HG02884 (cell line): ENCODE measurements around the gene NRARP.

Experiments used
- ATAC-seq: cut with Tn5 transposase; IDR thresholded peaks from one replicate; pipeline ENCODE4 v1.9.1; 2021; ENCODE audit warnings: mild to moderate bottlenecking, moderate library complexity; ENCODE audit not compliant: unreplicated experiment

The NRARP gene

GRCh38 chr9:137300567-137301080 is 1.4 kb downstream of the NRARP start:
- ATAC-seq = no peak

GRCh38 chr9:137299938-137300337 is 2.1 kb downstream of the NRARP start:
- no peak for ATAC-seq

GRCh38 chr9:137299203-137299565 is 2.9 kb downstream of the NRARP start:
- ATAC-seq = no peak

GRCh38 chr9:137298401-137299202 is 3.5 kb downstream of the NRARP start:
- no peak for ATAC-seq

- ATAC-seq = no peak
Observed at GRCh38 chr9:137297966-137298365, 4.1 kb downstream of the NRARP start.

- no peak for ATAC-seq
Observed at GRCh38 chr9:137296670-137297664, 5.1 kb downstream of the NRARP start.

GRCh38 chr9:137295849-137296669 is 6.0 kb downstream of the NRARP start:
- no peak for ATAC-seq

GRCh38 chr9:137295238-137295811 is 6.7 kb downstream of the NRARP start:
- no peak for ATAC-seq

- no peak for ATAC-seq
Observed at GRCh38 chr9:137294681-137295237, 7.3 kb downstream of the NRARP start.

GRCh38 chr9:137294091-137294680 is 7.9 kb downstream of the NRARP start:
- ATAC-seq = no peak

- ATAC-seq = no peak
Observed at GRCh38 chr9:137293482-137294090, 8.5 kb downstream of the NRARP start.

GRCh38 chr9:137293094-137293481 is 9.0 kb downstream of the NRARP start:
- no peak for ATAC-seq

GRCh38 chr9:137286975-137287383 is 15.1 kb downstream of the NRARP start:
- no peak for ATAC-seq

- ATAC-seq = no peak
Observed at GRCh38 chr9:137281345-137282116, 20.5 kb downstream of the NRARP start.

- no peak for ATAC-seq
Observed at GRCh38 chr9:137280474-137281344, 21.4 kb downstream of the NRARP start.

GRCh38 chr9:137279741-137280473 is 22.2 kb downstream of the NRARP start:
- no peak for ATAC-seq
